Ramos (cell line): ENCODE results near the gene ARHGEF28.

Source experiments
- in situ Hi-C: fragments of 300-500 bp; cut with MboI; formaldehyde crosslinking; loops from one replicate; pipeline ENCODE4 v1.14.3; 2022; ENCODE audit warnings: low sequenced_read_pairs; ENCODE audit not compliant: unreplicated experiment

Gene ARHGEF28

DNA sequence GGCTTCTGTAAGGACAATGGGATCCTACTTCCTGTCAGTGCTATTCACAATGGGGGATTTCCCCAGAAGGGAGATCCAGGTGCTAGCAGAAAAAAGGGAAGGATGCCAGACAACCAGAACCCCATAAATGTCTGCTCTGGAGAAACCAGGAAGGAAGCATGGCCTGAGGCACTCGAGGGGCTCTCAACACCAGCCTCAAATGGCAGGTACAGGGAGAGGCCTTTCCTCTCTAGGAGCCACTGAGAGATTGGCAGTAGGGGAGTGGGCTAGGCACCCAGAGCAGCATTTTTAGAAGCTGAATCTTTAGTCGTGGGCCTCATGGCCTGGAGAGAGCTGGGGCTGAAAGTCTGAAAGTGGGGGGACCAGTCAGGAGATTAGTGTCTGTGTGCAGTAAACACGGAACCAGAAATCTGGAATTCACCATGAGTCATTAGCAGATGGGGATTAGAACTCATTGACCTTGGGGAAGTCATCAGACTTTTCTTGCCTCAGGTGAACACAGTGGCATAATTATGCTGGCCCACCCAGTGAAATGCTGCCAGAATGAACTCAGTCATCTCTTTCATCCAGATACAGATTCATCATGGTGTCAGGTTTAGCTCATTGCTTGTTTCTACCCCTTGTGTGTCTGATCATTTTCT lies 28.3 kb downstream of the ARHGEF28 start:
- in situ Hi-C loops = no loop called here

DNA sequence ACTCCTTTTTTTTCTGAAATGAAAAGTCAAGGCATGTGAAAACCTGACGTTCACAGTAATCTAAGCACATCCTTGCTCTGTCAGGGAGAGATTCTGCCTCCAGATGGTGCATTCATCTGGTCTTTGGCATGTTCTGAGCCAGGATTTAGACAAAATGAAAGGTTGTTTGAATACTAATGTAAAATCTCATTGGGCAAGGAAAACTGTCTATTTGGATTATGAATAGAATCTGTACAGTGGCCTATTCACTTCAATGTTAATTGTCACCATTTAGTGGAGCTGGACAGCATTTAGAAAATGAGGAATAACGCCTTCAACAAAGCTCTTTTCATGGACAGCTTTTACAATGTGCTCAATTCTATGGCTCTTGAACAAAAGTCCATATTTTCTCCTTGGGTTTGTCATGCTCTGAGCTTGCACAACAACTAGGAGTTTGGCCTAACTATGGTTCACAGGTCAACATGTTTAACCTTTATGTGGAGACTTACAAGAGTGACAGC lies 28.9 kb downstream of the ARHGEF28 start:
- in situ Hi-C loops = no loop called here

DNA sequence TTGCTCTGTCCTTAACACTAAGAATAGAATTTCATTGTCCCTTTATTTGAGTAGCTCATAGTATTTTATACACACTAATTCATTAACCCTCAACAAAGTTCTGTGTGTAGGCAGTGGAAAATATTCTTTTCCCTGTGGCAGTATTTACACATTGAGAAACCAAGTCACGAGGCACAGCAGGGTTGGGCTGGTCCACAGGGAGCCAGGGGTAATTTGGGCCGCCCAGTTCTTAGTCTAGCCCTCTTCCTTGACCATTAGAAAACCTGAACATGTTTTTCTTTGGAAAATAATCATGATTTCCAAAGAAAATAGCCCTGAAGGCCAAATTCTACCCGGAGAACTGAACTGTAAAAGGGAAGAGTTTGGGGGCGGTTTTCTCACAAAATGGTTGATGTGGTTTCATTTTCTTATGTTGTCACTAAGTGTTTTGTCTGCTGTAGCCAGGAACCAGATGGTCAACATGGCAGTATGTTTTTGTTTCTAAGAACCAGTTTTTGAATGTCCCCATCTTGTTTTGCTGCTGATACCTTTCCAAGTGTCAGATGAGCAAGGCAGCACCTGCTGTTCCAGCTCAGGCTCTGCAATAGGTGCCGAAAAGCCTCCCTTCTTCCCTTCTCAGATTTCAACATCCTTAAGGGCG lies 29.6 kb downstream of the ARHGEF28 start:
- in situ Hi-C loops = no loop called here

DNA sequence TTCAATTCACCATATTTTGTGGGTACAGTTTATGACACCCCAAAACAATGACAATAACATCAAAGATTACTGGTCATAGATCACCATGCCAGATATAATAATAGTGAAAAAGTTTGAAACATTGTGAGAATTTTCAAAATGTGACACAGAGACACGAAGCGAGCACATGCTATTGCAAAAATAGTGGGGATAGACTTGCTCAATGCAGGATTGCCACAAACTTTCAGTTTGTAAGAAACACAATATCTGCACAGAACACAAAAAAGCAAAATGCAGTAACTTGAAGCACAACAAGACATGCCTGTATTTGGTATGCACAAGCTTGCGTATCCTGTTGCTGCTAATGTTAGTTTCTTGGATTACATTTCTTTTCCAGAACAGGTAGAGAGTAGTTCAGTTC lies 35.8 kb downstream of the ARHGEF28 start:
- in situ Hi-C loops = no loop called here

DNA sequence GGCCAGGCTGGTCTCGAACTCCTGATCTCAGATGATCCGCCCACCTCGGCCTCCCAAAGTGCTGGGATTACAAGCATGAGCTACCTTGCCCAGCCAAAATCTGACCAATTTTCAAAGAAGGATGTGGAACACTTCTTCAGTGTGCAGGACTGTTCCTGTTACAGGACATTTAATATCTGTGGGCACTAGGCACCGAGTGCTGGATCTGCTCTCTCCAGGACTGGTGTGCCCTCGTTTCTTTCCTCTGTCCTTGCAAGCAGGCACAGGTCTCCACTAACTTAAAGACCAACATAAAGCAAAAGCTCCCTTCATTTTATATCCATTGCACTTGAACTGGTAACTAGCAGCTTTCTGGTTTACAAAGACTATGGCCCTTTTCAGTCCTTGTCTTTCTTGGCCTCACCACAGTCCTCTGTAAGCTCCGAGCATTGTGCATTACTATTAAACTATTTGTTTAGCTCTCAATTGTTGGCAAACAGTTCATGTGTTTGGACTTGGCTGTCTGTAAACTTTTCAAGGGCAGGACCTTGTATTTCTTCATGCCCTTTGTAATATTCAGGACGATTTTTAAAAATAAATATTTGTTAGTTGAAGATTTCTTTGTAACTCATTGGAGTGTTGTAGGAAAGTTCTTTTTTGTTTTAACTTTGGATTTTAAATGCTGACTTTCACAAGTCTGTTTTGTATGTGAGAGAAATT lies 37.3 kb downstream of the ARHGEF28 start:
- in situ Hi-C loops = no loop called here

DNA sequence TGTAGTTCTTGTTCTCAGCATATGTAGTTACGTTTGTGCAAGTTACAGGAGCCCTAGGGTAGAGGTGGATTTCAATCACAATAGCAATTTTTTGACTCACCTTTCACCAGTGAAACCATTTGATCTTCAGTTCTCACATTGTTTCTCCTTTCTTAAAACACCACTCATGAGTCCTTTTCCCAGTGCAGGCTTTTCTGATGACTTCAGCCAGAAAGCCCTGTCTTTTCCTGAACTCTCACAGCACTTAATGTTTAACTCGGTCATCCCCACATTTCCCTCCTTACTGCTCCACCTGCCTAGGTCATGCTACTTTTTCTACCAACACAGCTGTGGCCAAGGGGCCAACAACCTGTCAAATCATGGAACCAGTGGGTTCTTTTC lies 37.9 kb downstream of the ARHGEF28 start:
- in situ Hi-C loops = no loop called here

DNA sequence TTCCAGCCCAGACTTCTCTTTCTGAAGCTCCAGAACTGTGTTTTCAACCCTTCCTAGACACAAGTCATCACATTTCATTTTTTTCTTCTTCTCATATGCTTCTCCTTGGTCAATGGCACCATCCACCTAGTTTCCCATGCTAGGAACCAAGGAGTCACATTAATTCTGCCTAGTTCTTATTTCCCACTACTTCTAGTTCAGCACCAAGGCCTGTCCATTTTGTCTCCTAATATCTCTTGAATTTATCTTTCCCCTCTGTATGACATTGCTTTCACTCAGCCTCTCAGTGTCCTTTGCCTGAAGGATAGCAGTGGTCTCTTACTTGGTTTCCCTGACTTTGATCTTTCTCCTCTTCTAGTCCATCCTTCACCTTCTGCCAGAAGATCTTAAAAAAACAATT lies 38.8 kb downstream of the ARHGEF28 start:
- in situ Hi-C loops = no loop called here

DNA sequence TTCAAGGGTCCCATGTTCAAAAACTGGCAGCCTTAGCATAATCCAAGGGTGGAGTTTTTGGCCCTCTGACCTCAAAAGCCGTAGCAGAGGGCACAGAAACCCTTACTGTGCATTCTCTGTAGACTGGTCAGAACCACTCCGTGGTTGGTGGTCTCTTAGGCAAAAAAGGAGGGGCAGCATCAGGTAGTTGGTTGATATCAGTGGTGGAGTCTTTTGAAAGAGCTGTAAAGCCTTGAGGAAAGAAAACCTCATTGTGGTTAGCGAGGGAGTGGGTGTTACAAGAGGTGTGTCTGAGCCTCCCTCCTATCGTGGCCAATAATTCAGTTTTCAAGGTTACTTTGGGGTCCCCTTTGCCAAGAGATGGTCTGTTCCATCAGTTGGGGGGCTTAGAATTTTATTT lies 40.9 kb downstream of the ARHGEF28 start:
- in situ Hi-C loops = no loop called here

DNA sequence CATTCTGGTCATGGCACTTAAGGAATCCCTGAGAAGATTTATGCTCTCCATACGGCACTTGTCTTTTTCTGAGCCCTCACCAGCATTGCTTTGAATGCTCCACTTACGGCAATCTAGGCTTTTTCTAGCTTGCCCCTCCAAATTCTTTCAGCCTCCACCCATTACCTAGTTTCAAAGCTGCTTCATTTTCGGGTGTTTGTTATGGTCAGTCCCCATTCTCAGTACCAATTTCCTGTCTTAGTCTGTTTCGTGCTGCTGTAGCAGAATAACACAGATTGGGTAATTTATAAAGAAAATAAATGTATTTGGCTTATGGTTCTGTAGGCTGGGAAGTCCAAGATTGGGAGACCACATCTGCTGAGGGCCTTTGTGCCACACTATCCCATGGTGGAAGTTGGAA lies 42.0 kb downstream of the ARHGEF28 start:
- in situ Hi-C loops = no loop called here

DNA sequence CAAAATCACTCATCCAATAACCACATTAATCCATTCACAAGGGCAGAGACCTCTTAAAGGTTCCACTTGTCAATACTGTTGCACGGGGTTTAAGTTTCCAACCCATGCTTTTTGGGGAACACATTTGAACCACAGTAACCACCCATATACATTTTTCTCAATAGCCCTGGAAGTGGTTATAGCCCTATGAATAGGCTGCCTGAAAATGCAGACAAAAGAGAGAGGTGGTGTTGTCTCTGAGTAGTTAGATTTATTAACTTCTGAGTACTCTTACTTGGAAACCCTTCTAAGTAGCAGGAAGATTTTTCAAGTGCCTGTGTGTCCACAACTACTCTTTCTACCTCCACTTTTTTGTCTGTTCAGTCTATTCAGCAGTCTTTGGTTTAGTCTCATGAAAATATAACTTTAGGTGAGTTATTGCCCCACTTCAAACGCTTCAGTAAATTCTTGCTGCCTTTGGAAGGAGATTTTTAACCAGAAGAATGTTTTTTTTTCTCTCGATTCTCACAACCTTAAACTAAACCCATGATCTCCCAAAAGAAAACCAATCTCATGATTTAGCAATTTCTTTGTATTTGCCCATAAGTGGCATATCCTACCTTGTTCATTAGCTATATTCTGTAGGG lies 42.6 kb downstream of the ARHGEF28 start:
- in situ Hi-C loops = no loop called here

DNA sequence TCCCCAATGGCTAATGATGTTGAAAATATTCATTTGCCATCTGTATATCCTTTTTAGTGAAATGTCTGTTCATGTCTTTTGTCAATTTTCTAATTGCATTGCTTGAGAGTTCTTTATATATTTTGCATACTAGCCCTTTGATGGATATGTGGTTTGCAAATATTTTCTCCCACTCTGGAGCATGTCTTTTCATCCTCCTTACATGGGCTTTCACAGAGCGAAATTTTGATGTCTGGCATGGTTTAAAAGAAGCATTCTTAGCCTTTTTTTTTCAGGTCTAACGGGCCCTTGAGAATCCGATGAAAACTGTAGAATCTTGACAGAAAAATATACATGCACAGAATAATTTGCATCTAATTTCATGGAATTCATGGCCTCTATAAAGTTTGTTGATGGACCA lies 44.7 kb downstream of the ARHGEF28 start:
- in situ Hi-C loops = no loop called here

DNA sequence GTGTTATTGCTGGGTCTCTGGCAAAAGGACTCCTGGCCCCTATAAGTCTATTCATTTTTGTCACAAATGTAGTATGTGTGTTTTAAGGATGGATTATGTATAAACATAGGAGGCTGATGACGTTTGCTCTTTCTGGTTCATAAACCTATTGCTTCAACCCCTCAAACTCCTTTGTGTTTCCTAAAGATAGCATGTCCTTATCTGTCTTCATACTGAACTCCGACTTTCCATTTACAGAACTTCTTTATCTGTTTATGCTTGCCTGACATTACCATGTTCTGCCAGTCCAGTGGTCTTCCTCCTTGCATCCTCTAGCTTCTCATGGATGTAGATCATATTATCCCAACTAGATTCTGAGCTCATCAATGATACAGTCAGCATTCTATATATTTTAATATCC lies 46.1 kb downstream of the ARHGEF28 start:
- in situ Hi-C loops = no loop called here

DNA sequence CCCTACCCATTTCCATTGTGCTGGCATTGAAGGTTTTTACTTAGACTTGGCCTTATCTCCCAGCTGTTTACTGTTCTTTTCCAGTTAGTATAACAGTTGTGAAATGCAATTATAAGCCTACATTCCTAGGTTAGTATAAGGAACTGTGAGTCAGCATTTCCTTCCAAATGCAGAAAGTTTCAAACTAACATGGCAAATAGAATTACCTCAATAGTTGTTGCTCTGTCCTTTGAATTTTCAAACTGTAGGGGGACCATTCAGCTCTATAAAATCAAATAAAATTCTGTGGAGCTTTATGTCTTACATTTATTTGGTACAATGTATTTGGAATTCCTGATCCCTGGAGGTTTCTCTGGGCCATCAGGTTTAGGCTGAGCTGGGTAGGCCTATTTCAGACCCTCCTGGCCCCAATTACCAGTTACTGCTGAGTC lies 47.2 kb downstream of the ARHGEF28 start:
- in situ Hi-C loops = no loop called here

DNA sequence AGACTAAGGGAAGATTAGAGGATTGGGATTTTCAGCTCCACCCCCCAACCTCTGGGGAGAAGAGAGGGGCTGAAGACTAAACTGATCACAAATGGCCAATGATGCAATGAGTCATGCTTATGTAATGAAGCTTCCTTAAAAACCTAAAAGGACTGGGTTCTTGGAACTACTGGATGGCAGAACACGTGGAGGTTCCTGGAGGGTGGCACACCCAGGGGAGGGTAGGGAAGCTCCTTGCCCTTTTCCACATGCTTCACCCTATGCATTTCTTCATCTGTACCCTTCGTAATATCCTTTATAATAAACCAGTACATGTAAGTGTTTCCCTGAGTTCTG lies 48.6 kb downstream of the ARHGEF28 start:
- in situ Hi-C loops = no loop called here

DNA sequence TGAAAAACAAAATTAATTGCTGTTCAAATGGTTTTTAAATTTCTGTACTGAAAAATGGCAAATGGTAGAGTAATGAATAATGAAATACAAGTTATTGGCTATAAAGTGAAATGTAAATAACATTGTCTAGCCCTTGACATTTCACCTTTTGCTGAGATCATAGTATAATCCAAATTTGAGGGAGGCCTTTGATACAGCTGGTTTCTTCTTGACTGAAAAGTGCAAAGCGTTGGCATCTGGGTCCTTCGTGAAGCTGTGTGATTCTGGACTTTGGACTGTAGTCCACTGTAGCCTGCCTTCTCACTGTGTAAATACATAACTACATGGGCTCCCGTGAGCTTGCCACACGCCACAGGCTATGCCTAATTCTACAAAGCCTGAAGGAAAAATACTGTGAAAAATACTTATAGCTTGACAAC lies 52.3 kb downstream of the ARHGEF28 start:
- in situ Hi-C loops = no loop called here

DNA sequence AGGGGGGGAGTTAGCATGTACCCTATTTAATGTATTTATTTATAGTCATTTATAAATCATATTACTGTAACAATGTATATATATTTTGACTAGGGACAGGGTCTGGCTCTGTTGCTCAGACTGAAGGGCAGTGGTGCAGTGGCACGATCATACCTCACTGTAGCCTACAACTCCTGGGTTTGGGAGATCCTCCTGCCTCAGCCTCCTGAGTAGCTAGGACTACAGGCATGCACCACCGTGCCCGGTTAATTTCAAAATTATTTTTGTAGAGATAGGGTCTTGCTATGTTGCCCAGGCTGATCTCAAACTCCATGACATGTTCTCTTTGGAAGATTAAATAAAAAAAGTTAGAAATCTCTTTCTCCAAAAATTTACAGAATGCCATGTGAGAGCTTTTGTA lies 52.8 kb downstream of the ARHGEF28 start:
- in situ Hi-C loops = no loop called here

DNA sequence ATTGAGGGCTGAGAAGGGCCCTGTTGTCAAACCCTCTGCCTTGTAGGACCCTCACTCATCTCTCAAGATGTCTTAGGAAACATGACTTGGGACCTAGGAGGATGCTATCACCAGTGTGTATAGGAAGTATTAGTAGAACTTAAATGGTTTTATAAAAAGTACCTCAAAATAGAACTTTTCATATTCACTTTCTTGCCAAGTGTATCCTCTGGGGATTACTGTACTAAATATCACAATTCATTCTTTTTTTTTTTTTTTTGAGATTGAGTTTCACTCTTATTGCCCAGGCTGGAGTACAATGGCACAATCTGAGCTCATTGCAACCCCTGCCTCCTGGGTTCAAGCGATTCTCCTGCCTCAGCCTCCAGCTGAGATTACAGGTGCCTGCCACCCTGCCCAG lies 56.2 kb downstream of the ARHGEF28 start:
- in situ Hi-C loops = no loop called here

DNA sequence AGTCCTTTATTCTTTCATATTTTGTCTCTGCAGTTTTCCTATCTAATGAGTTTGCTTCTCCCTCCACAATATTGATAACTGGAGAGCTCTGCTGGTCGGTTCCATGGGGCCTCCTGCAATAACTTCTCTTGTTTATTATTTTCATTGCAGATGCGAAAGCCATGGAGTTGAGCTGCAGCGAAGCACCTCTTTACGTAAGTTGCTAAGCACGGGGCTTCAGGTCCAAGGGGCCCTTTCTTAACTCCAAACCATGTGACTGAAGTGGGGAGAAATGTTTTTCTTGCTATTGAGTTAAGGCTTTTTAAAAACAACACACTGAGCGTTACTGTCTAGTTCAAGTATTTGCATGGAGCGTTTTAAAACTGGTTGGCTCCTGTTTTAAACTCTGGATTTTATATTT lies 58.7 kb downstream of the ARHGEF28 start:
- in situ Hi-C loops = no loop called here

DNA sequence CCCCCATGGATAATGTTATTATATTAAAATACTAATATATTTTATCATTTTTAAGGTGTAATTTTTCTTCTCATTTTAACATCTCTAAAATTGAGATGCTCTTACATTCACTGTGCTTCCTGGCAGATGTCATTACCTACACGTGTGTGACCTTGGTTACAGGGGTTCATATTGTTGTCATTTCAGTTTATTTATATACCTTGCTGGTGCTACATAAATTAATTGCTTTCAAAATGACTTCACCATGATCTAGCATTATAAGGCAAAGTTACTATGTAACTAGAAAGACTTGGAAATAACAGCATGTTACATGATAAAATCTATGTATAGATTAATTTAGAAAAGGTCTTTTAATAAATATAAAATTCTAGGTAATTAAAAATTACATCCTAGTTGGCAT lies 60.9 kb downstream of the ARHGEF28 start:
- in situ Hi-C loops = no loop called here

DNA sequence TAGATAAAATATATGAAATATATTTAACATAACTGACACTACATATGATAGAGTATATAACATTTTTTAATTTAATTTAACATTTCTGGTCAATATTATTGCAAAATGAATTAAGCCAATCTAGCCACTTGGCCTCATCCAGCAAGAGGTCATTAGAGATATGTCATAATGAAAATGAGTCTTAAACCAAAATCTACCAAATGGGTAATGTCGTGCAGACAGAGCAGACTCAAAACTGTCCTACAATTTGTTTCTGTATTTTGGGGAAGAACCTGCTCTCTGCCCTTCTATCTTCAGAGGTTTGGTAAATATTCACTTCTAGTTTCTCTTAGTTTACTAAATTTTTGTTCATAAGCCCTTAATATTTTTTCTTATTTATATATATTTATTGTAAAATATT lies 61.4 kb downstream of the ARHGEF28 start:
- in situ Hi-C loops = no loop called here

DNA sequence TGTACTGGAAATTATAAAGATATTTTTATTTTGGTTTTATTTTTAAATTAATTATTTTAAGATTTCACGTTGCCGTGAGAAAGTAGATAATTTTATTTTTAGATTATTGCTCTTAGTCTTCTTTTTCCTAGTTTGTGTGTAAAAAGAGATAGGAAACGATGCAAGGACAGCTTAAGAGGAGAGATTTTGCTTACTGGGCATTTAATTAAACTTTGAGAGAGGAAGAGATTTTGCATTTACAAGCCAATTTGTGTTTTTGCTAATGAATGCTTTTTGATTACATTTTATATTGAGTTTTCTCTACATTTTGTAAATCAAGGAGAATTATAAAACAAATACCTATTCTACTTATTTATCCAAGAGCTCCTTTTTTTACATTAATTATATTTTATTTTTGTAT lies 64.0 kb downstream of the ARHGEF28 start:
- in situ Hi-C loops = no loop called here
